HEK293 (cell line): ENCODE measurements around the gene REV3L.

Experiments used
- AEBP2 ChIP-seq: fragments of 450-650 bp; formaldehyde crosslinking; IDR thresholded peaks from 2 replicates; pipeline ENCODE4 v1.5.1; 2016; ENCODE audit warnings: missing biosample characterization, missing genetic modification characterization, borderline replicate concordance
- CTCF ChIP-seq: fragments of 450-650 bp; formaldehyde crosslinking; IDR thresholded peaks from 2 replicates; pipeline ENCODE4 v1.5.1; 2016; ENCODE audit warnings: missing biosample characterization, missing genetic modification characterization
- GLIS1 ChIP-seq: fragments of 450-650 bp; formaldehyde crosslinking; IDR thresholded peaks from 2 replicates; pipeline ENCODE4 v1.5.1; 2016; ENCODE audit warnings: missing biosample characterization, missing genetic modification characterization
- SETDB1 ChIP-seq: IDR thresholded peaks from one replicate; pipeline ENCODE4 v1.6.1; 2017; ENCODE audit warnings: mild to moderate bottlenecking, low read length, moderate library complexity, mixed read lengths; ENCODE audit not compliant: insufficient read length
- YY1 ChIP-seq: fragments of 450-650 bp; formaldehyde crosslinking; IDR thresholded peaks from 2 replicates; pipeline ENCODE4 v1.5.1; 2018; ENCODE audit warnings: missing biosample characterization, missing genetic modification characterization
- ZNF324 ChIP-seq: fragments of 450-650 bp; formaldehyde crosslinking; IDR thresholded peaks from 2 replicates; pipeline ENCODE4 v1.5.1; 2016; ENCODE audit warnings: missing biosample characterization, missing genetic modification characterization
- ZNF521 ChIP-seq: fragments of 450-650 bp; formaldehyde crosslinking; IDR thresholded peaks from 2 replicates; pipeline ENCODE4 v1.5.1; 2017; ENCODE audit warnings: missing biosample characterization, mild to moderate bottlenecking, missing genetic modification characterization
- ZNF530 ChIP-seq: fragments of 450-650 bp; formaldehyde crosslinking; IDR thresholded peaks from 2 replicates; pipeline ENCODE4 v1.5.1; 2016; ENCODE audit warnings: low read depth, missing biosample characterization, missing genetic modification characterization
- ZNF660 ChIP-seq: fragments of 450-650 bp; IDR thresholded peaks from 2 replicates; pipeline ENCODE4 v1.5.1; 2018; ENCODE audit warnings: missing biosample characterization, mild to moderate bottlenecking, missing genetic modification characterization
- ZNF791 ChIP-seq: fragments of 450-650 bp; formaldehyde crosslinking; IDR thresholded peaks from 2 replicates; pipeline ENCODE4 v1.5.1; 2016; ENCODE audit warnings: missing biosample characterization, missing genetic modification characterization

GRCh38 chr6:111258010-111258409 is 225.0 kb downstream of the REV3L start:
- TF ChIP-seq GLIS1 (tag by site-specific recombination) (no peak), CTCF (tag by site-specific recombination) (no peak), ZNF530 (no peak), ZNF791 (tag by site-specific recombination) (no peak), AEBP2 (tag by site-specific recombination) (no peak), YY1 (tag by site-specific recombination) (no peak), SETDB1 (no peak), ZNF521 (tag by site-specific recombination) (no peak), ZNF660 (no peak), ZNF324 (tag by site-specific recombination) (no peak)
